ENCODE measurements around the gene MEIS2.

The MEIS2 gene

DNA sequence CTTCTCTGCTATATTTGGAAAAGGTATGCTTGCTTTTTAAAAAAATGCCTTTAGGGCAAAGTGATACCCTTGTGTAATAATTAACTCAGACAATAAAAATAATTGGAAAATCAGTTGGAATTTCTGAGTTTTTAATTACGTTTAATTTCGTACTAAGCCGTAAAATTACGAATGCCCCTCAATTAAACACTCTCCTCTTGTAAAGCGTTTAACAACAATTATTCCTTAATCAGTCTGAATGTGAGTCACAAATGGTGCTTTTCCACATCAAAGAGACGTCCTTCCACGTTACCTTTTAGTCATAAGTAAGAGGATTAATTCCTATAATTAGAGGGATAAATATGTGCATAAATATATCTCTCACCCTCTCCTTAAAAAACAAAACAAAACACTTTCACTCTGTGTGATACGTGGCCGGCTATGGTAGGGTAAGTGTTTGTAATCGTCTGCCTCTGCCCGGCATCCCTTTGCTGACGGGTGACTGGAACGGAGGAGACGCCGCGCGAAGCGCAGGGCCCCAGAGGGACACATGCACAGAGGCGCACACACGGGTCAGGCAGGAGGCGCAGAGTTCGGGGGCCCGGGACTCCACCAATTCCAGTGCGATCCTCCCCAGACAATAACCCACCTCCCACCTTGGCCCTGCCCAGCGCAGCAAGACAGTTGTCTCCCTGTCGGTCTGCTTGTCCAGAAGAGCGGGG lies 9.7 kb upstream of the MEIS2 start (continued):
- TF ChIP-seq, protein P1, sequence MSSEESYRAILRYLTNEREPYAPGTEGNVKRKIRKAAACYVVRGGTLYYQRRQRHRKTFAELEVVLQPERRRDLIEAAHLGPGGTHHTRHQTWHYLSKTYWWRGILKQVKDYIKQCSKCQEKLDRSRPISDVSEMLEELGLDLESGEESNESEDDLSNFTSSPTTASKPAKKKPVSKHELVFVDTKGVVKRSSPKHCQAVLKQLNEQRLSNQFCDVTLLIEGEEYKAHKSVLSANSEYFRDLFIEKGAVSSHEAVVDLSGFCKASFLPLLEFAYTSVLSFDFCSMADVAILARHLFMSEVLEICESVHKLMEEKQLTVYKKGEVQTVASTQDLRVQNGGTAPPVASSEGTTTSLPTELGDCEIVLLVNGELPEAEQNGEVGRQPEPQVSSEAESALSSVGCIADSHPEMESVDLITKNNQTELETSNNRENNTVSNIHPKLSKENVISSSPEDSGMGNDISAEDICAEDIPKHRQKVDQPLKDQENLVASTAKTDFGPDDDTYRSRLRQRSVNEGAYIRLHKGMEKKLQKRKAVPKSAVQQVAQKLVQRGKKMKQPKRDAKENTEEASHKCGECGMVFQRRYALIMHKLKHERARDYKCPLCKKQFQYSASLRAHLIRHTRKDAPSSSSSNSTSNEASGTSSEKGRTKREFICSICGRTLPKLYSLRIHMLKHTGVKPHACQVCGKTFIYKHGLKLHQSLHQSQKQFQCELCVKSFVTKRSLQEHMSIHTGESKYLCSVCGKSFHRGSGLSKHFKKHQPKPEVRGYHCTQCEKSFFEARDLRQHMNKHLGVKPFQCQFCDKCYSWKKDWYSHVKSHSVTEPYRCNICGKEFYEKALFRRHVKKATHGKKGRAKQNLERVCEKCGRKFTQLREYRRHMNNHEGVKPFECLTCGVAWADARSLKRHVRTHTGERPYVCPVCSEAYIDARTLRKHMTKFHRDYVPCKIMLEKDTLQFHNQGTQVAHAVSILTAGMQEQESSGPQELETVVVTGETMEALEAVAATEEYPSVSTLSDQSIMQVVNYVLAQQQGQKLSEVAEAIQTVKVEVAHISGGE (tag by site-specific recombination; conservative IDR thresholded peaks at IDR 0.05; ENCODE audit: low read depth), result peak; percentile 18; the same call in 1 of the 2 replicates
- TF ChIP-seq ZBTB20 (tag by site-specific recombination; IDR thresholded peaks at IDR 0.05), result peak; percentile 99
- TF ChIP-seq OVOL3 (tag by site-specific recombination; IDR thresholded peaks at IDR 0.05), result no peak
- TF ChIP-seq ZNF335 (tag by site-specific recombination; conservative IDR thresholded peaks at IDR 0.05), result peak; percentile 10; the same call in 1 of the 2 replicates
- no peak for TF ChIP-seq ZNF473 (tag by site-specific recombination; IDR thresholded peaks at IDR 0.05)

DNA sequence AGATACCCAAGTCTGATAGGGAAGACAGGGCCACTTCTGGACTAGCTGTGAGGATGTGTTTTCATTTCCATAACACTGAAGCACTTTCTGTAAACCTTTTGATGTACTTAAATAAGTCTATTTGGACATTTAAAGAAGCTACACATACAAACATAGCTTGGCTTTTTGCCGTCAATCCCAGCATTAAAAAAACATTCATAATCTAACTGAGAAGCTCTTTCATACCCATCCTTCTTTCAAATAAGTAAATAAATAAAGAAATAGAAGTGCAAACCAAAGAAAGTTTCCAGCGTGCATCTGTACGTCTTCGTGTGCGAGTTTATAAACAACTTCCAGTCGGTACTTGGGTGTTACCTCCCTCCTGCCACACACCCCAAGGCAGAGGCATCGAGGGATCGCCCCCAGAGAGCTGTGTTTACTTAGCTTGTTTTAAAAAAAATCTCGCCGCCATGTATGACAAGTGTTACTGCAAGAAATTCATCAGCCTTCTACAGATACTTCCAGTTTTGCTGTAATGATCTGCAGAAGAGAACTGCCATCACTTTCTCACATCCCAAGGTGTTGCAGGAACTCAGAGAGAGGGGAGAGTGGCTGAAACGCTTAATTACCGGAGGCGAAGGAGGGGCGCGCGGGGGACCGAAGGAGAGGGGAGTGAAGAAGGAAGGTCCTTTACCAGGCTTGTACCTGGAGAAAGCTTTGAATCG lies 9.0 kb upstream of the MEIS2 start:
- ChIA-PET POLR2A (no interaction called here), CTCF (interaction anchor here (1.2 kb wide), 1 partner anchor 226 kb away, joined by 3 read pairs; no protein-coding TSS in a partner anchor)
- Histone ChIP-seq H3K27ac (ENCODE audit: extremely low read depth, low read depth, low read length) (no peak overlapping the region), H3K4me1 (ENCODE audit: control insufficient read depth, insufficient read depth, low read length) (peaks cover 7% of the 10 kb centered on the region; the same call in 1 of the 2 replicates), H3K36me3 (ENCODE audit: control insufficient read depth in 2 of 2, insufficient read depth in 1 of 2, low read length in 2 of 2) (no peaks in the 10 kb centered on the region), H3K9me3 (ENCODE audit: control insufficient read depth, insufficient read depth, low read depth, low read length) (no peaks in the 10 kb centered on the region), H3K4me3 (ENCODE audit: low read depth, low read length) (no peak overlapping the region)
- no peak for TF ChIP-seq ZNF19 (tag by site-specific recombination; IDR thresholded peaks at IDR 0.05; ENCODE audit: low read depth)
- TF ChIP-seq ZNF341 (tag by site-specific recombination; IDR thresholded peaks at IDR 0.05; ENCODE audit: low read depth), result peak; percentile 40

DNA sequence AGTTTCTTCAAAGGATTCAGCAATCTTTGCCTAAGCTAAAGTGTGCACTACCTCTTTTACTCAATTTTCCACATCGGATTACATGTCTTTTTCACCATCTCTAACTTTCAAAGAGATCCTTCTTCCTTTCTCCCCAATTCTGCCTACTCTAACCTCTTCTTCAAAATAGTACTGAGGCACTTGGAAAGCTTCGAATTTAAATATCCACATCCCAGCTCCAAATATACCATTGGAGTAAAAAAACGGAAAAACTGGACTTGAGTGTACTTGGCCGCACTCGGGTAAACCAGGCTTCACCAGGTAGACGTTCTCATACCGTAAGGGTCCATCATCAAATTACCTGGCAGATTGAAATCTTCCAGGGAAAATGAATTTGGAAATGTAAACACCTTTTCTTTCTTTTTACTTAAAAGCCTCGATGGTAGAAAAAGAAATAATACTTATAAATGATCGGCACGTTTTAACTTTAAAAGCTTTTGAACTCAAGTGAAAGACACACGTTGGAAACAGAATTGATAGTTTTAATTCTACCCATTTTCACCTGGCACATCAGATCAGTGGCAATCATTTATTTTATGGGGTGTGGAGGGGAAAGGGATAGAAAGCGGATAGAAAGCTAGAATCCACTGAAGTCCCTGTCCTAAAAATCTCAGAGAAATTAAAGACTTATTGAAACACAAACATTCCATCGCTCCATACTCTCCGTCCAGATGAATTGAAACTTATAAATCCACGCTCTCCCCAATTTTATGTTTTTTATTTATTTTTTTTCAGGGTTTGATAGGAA lies 8.2 kb upstream of the MEIS2 start:
- ChIA-PET POLR2A (interaction anchor here (0.6 kb wide), 1 partner anchor 225 kb away, joined by 4 read pairs; no protein-coding TSS in a partner anchor), CTCF (interaction anchor here (1.2 kb wide), 1 partner anchor 225 kb away, joined by 3 read pairs; no protein-coding TSS in a partner anchor)
- Histone ChIP-seq H3K9me3 (ENCODE audit: control insufficient read depth, insufficient read depth, low read depth, low read length) (no peaks in the 10 kb centered on the region), H3K36me3 (ENCODE audit: control insufficient read depth in 2 of 2, insufficient read depth in 1 of 2, low read length in 2 of 2) (no peaks in the 10 kb centered on the region), H3K4me3 (ENCODE audit: low read depth, low read length) (no peak overlapping the region), H3K4me1 (ENCODE audit: control insufficient read depth, insufficient read depth, low read length) (peaks cover 9% of the 10 kb centered on the region; the same call in 1 of the 2 replicates), H3K27ac (ENCODE audit: extremely low read depth, low read depth, low read length) (no peak overlapping the region)
- TF ChIP-seq IKZF3 (tag by site-specific recombination; IDR thresholded peaks at IDR 0.05) (0 out of 2 replicates have a peak, but pooled peaks have one; percentile 19), RBAK (tag by site-specific recombination; IDR thresholded peaks at IDR 0.05) (no peak)

DNA sequence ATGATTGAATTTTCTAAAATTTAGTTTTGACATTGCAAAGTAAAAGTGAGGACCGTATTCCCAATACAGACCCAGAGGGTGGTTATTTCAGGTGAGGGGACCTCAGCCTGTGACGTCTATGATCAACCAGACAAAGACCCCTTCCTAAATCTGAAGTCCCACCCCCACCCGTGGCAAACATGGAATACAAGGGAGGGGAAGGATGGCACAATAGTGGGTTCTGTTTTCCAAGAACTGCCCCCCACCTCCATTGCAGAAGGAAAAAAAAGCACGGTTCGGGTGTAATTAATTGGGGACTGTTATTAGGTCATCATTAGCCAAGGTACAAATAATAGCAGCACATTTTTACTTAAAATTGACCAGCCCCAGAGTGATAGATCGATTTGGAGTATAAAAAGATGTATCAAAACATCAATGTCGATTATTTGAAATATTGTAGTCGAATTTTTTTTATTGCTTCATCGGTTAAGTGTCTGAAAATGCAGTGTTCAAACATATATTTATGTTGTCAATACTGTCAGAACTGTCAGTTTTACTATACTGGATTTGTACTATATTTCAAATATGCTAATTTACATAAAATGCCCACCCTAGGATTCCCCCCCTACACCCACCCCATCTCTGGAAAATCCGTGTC lies 7.5 kb upstream of the MEIS2 start:
- no peaks in the 10 kb centered on the region for H3K36me3 ChIP-seq (ENCODE audit: control insufficient read depth in 2 of 2, insufficient read depth in 1 of 2, low read length in 2 of 2)
- H3K4me1 ChIP-seq (ENCODE audit: control insufficient read depth, insufficient read depth, low read length), result peaks cover 9% of the 10 kb centered on the region; the same call in 1 of the 2 replicates
- no peak overlapping the region for H3K27ac ChIP-seq (ENCODE audit: extremely low read depth, low read depth, low read length)
- no peaks in the 10 kb centered on the region for H3K9me3 ChIP-seq (ENCODE audit: control insufficient read depth, insufficient read depth, low read depth, low read length)
- CTCF ChIA-PET, result no interaction called here
- no peak overlapping the region for H3K4me3 ChIP-seq (ENCODE audit: low read depth, low read length)
- POLR2A ChIA-PET, result interaction anchor here (0.6 kb wide), 1 partner anchor 225 kb away, joined by 4 read pairs; no protein-coding TSS in a partner anchor
- TF ChIP-seq ZNF169 (tag by site-specific recombination; IDR thresholded peaks at IDR 0.05) (no peak), ZNF223 (tag by site-specific recombination; IDR thresholded peaks at IDR 0.05) (no peak), ZBTB1 (tag by site-specific recombination; IDR thresholded peaks at IDR 0.05) (no peak), ZNF121 (tag by site-specific recombination; IDR thresholded peaks at IDR 0.05) (no peak), ZIC2 (tag by site-specific recombination; IDR thresholded peaks at IDR 0.05) (no peak), ZFP69B (tag by site-specific recombination; IDR thresholded peaks at IDR 0.05) (no peak), ZNF654 (tag by site-specific recombination; IDR thresholded peaks at IDR 0.05; ENCODE audit: low read depth) (no peak)
- TF ChIP-seq, protein P2, sequence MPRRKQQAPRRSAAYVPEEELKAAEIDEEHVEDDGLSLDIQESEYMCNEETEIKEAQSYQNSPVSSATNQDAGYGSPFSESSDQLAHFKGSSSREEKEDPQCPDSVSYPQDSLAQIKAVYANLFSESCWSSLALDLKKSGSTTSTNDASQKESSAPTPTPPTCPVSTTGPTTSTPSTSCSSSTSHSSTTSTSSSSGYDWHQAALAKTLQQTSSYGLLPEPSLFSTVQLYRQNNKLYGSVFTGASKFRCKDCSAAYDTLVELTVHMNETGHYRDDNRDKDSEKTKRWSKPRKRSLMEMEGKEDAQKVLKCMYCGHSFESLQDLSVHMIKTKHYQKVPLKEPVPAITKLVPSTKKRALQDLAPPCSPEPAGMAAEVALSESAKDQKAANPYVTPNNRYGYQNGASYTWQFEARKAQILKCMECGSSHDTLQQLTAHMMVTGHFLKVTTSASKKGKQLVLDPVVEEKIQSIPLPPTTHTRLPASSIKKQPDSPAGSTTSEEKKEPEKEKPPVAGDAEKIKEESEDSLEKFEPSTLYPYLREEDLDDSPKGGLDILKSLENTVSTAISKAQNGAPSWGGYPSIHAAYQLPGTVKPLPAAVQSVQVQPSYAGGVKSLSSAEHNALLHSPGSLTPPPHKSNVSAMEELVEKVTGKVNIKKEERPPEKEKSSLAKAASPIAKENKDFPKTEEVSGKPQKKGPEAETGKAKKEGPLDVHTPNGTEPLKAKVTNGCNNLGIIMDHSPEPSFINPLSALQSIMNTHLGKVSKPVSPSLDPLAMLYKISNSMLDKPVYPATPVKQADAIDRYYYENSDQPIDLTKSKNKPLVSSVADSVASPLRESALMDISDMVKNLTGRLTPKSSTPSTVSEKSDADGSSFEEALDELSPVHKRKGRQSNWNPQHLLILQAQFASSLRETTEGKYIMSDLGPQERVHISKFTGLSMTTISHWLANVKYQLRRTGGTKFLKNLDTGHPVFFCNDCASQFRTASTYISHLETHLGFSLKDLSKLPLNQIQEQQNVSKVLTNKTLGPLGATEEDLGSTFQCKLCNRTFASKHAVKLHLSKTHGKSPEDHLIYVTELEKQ (tag by site-specific recombination; IDR thresholded peaks at IDR 0.05; ENCODE audit: borderline replicate concordance), result no peak
- TF ChIP-seq, protein P3, sequence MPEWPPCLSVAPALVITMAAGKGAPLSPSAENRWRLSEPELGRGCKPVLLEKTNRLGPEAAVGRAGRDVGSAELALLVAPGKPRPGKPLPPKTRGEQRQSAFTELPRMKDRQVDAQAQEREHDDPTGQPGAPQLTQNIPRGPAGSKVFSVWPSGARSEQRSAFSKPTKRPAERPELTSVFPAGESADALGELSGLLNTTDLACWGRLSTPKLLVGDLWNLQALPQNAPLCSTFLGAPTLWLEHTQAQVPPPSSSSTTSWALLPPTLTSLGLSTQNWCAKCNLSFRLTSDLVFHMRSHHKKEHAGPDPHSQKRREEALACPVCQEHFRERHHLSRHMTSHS (tag by site-specific recombination; IDR thresholded peaks at IDR 0.05), result no peak

Data from HEK293 (cell line).